SK-N-SH (cell line): ENCODE measurements around the gene TADA3. TPM values are rescaled to one million over a fixed set of nuclear protein-coding genes. Genes with fewer than 3 reads are reported as not detected.
A peak's percentile ranks its signal among the peaks of the same experiment; 100 is the strongest.

Experiments
- CTCF ChIA-PET: fragments of 300-600, 350-600 bp; formaldehyde crosslinking; extraction: SDS; loops from one replicate; lab custom pipeline; 2021; lab: Yijun Ruan, JAX
- POLR2A ChIA-PET: fragments of 350-600 bp; sonication (Branson Sonifier 250); formaldehyde crosslinking; extraction: SDS; loops from one replicate; lab custom pipeline; 2020; ENCODE audit warnings: antibody characterized with exemption, inconsistent platforms; lab: Yijun Ruan, JAX
- DNase-seq: peaks from one replicate; pipeline ENCODE4 v3.0.0; 2012
- H2AFZ ChIP-seq: fragments of 200-600 bp; sonication (generic); 2 replicates; pipeline ENCODE4 v1.8.1; 2016; ENCODE audit warnings: antibody characterized with exemption, mild to moderate bottlenecking, low read depth
- H3F3A ChIP-seq: fragments of 200-600 bp; sonication (generic); replicated peaks from 2 replicates; pipeline ENCODE3; 2016; ENCODE audit warnings: antibody characterized with exemption, mild to moderate bottlenecking; ENCODE audit not compliant: insufficient read depth
- H3K27ac ChIP-seq, 2 experiments: fragments of 200-500 bp in 1 of 2; fragments of 200-600 bp in 1 of 2; sonication (Bioruptor generic) in 1 of 2; sonication (generic), shearing (Covaris generic) in 1 of 2; 2 replicates each; pipeline versions ENCODE4 v1.5.1 to v1.6.1; 2014 to 2016; ENCODE audit warnings: low read depth in 2 of 2, inconsistent platforms in 1 of 2, low read length in 1 of 2, mild to moderate bottlenecking in 1 of 2, mixed read lengths in 1 of 2
- H3K27me3 ChIP-seq: fragments of 200-600 bp; sonication (generic), shearing (Covaris generic); 2 replicates; pipeline ENCODE4 v1.6.1; 2016; ENCODE audit warnings: mixed run types; ENCODE audit not compliant: insufficient read depth
- H3K36me3 ChIP-seq, 2 experiments: fragments of 200-500 bp in 1 of 2; fragments of 200-600 bp in 1 of 2; sonication (Bioruptor generic) in 1 of 2; sonication (generic) in 1 of 2; replicated peaks in 1 of 2; 2 replicates each; pipeline versions ENCODE3 to v1.5.1; 2014 to 2016; ENCODE audit warnings: low read length in 1 of 2, mild to moderate bottlenecking in 1 of 2; ENCODE audit not compliant: insufficient read depth in 2 of 2, control insufficient read depth in 1 of 2
- H3K4me1 ChIP-seq, 2 experiments: fragments of 200-500 bp in 1 of 2; fragments of 200-600 bp in 1 of 2; sonication (Bioruptor generic) in 1 of 2; sonication (generic), shearing (Covaris generic) in 1 of 2; 2 replicates each; pipeline versions ENCODE4 v1.5.1 to v1.6.1; 2014 to 2016; ENCODE audit warnings: low read depth in 1 of 2, low read length in 1 of 2, mixed run types in 1 of 2; ENCODE audit not compliant: insufficient read depth in 2 of 2, control insufficient read depth in 1 of 2
- H3K4me2 ChIP-seq: fragments of 200-600 bp; sonication (generic), shearing (Covaris generic); 2 replicates; pipeline ENCODE4 v1.6.1; 2017; ENCODE audit warnings: mixed run types
- H3K4me3 ChIP-seq, 2 experiments: fragments of 200-500 bp in 1 of 2; fragments of 200-600 bp in 1 of 2; sonication (Bioruptor generic) in 1 of 2; sonication (generic), shearing (Covaris generic) in 1 of 2; 2 replicates each; pipeline versions ENCODE4 v1.5.1 to v1.8.1; 2014 to 2016; ENCODE audit warnings: low read depth in 2 of 2, inconsistent platforms in 1 of 2, low read length in 1 of 2, mild to moderate bottlenecking in 1 of 2, mixed read lengths in 1 of 2, moderate library complexity in 1 of 2
- H3K79me2 ChIP-seq: fragments of 200-600 bp; sonication (generic); 2 replicates; pipeline ENCODE4 v1.8.1; 2017; ENCODE audit warnings: mild to moderate bottlenecking; ENCODE audit not compliant: insufficient read depth
- H3K9ac ChIP-seq: fragments of 200-600 bp; sonication (generic); 2 replicates; pipeline ENCODE4 v1.6.1; 2017; ENCODE audit warnings: mixed run types
- H3K9me2 ChIP-seq: fragments of 200-600 bp; sonication (generic); 2 replicates; pipeline ENCODE4 v1.6.1; 2017; ENCODE audit warnings: mixed run types
- H3K9me3 ChIP-seq: fragments of 200-600 bp; sonication (generic); 2 replicates; pipeline ENCODE4 v1.6.1; 2017; ENCODE audit warnings: mixed run types, mild to moderate bottlenecking, moderate library complexity
- H4K20me1 ChIP-seq: fragments of 200-600 bp; sonication (generic); 2 replicates; pipeline ENCODE4 v1.6.1; 2017; ENCODE audit warnings: mild to moderate bottlenecking, mixed run types; ENCODE audit not compliant: insufficient read depth
- CHD2 ChIP-seq: fragments of 150-350 bp; IDR thresholded peaks from 2 replicates; pipeline ENCODE4 v1.6.1; 2018; ENCODE audit warnings: low read length; ENCODE audit not compliant: partially characterized antibody
- ELF1 ChIP-seq: IDR thresholded peaks from 2 replicates; pipeline ENCODE4 v1.4.0; 2012
- EZH2phosphoT487 ChIP-seq: fragments of 200-600 bp; sonication (generic); IDR thresholded peaks from 2 replicates; pipeline ENCODE4 v1.6.1; 2017; ENCODE audit warnings: low read depth, mixed run types, mild to moderate bottlenecking, antibody characterized with exemption, moderate library complexity, borderline replicate concordance
- FOXJ3 ChIP-seq: sonication (generic); formaldehyde crosslinking; IDR thresholded peaks from 2 replicates; pipeline ENCODE4 v1.5.1; 2020; ENCODE audit warnings: mild to moderate bottlenecking, missing genetic modification reagents
- FOXM1 ChIP-seq: IDR thresholded peaks from 2 replicates; pipeline ENCODE4 v1.4.0; 2012; ENCODE audit warnings: low read depth, mild to moderate bottlenecking
- GABPA ChIP-seq: IDR thresholded peaks from 2 replicates; pipeline ENCODE4 v1.4.0; 2012; ENCODE audit warnings: low read depth, mild to moderate bottlenecking
- GATA2 ChIP-seq: sonication (generic); formaldehyde crosslinking; IDR thresholded peaks from 2 replicates; pipeline ENCODE4 v1.5.0; 2020; ENCODE audit warnings: mild to moderate bottlenecking, missing genetic modification reagents
- IRF3 ChIP-seq: fragments of 150-350 bp; IDR thresholded peaks from 2 replicates; pipeline ENCODE4 v1.6.1; 2016; ENCODE audit warnings: mild to moderate bottlenecking, low read depth, low read length
- JUND ChIP-seq: IDR thresholded peaks from 2 replicates; pipeline ENCODE4 v1.4.0; 2012
- MAX ChIP-seq: IDR thresholded peaks from 2 replicates; pipeline ENCODE4 v1.4.0; 2012; ENCODE audit warnings: low read depth
- MXI1 ChIP-seq: IDR thresholded peaks from 2 replicates; pipeline ENCODE4 v1.6.1; 2012; ENCODE audit warnings: mild to moderate bottlenecking, low read depth, low read length, improper control_type of control experiment
- NFIC ChIP-seq: IDR thresholded peaks from 2 replicates; pipeline ENCODE4 v1.4.0; 2012; ENCODE audit warnings: borderline replicate concordance
- NRF1 ChIP-seq: IDR thresholded peaks from 2 replicates; pipeline ENCODE4 v1.6.1; 2012; ENCODE audit warnings: low read depth, mild to moderate bottlenecking, low read length
- POLR2AphosphoS5 ChIP-seq: IDR thresholded peaks from 2 replicates; pipeline ENCODE4 v1.6.1; 2012; ENCODE audit warnings: low read depth, low read length
- RAD21 ChIP-seq: IDR thresholded peaks from 2 replicates; pipeline ENCODE4 v1.6.1; 2012; ENCODE audit warnings: mild to moderate bottlenecking, low read length
- REST ChIP-seq: IDR thresholded peaks from 2 replicates; pipeline ENCODE4 v1.6.1; 2012; ENCODE audit warnings: mild to moderate bottlenecking, low read depth, low read length, moderate library complexity
- RFX5 ChIP-seq: IDR thresholded peaks from 2 replicates; pipeline ENCODE4 v1.6.1; 2012; ENCODE audit warnings: mild to moderate bottlenecking, improper control_type of control experiment, low read length
- RXRA ChIP-seq: IDR thresholded peaks from 2 replicates; pipeline ENCODE4 v1.4.0; 2012; ENCODE audit warnings: low read depth, mild to moderate bottlenecking, borderline replicate concordance
- SIN3A ChIP-seq: IDR thresholded peaks from 2 replicates; pipeline ENCODE4 v1.6.1; 2012; ENCODE audit warnings: low read depth, mild to moderate bottlenecking, low read length, moderate library complexity, borderline replicate concordance
- SMC3 ChIP-seq: IDR thresholded peaks from 2 replicates; pipeline ENCODE4 v1.6.1; 2012; ENCODE audit warnings: low read depth, low read length, improper control_type of control experiment
- TAF1 ChIP-seq: IDR thresholded peaks from 2 replicates; pipeline ENCODE4 v1.6.1; 2012; ENCODE audit warnings: low read depth, mild to moderate bottlenecking, low read length, moderate library complexity, borderline replicate concordance
- TCF12 ChIP-seq: IDR thresholded peaks from 2 replicates; pipeline ENCODE4 v1.4.0; 2012
- TEAD4 ChIP-seq: IDR thresholded peaks from 2 replicates; pipeline ENCODE4 v1.4.0; 2012; ENCODE audit warnings: mild to moderate bottlenecking, borderline replicate concordance; ENCODE audit not compliant: insufficient read depth
- USF2 ChIP-seq: fragments of 150-350 bp; IDR thresholded peaks from 2 replicates; pipeline ENCODE4 v1.6.1; 2017; ENCODE audit warnings: antibody characterized with exemption, low read length, low read depth, borderline replicate concordance
- YY1 ChIP-seq: IDR thresholded peaks from 2 replicates; pipeline ENCODE4 v1.4.0; 2012; ENCODE audit warnings: low read depth, mild to moderate bottlenecking
- WGBS: methylation state at CpG from one replicate; pipeline ENCODE4 v1.1.6; 2017; ENCODE audit warnings: low lambda C conversion rate; 5-methylcytosine and 5-hydroxymethylcytosine counted together
- polyA plus RNA-seq, 3 experiments: library from polyadenylated mRNA; depleted of rRNA; stranded (reverse); fragments of >200 nt; gene quantifications; 2 replicates each; pipeline ENCODE4 v1.2.3, GENCODE V29; 2012
- TF ChIP-seq, protein P1 (sequence below): IDR thresholded peaks from 2 replicates; pipeline ENCODE4 v1.4.0; 2012; ENCODE audit warnings: low read depth, borderline replicate concordance
- TF ChIP-seq, protein P2 (sequence below): IDR thresholded peaks from 2 replicates; pipeline ENCODE4; 2012

Gene TADA3
- polyA plus RNA-seq, 1 of the 3 experiments (the other 2 are of a cell fraction), result 102 TPM

DNA sequence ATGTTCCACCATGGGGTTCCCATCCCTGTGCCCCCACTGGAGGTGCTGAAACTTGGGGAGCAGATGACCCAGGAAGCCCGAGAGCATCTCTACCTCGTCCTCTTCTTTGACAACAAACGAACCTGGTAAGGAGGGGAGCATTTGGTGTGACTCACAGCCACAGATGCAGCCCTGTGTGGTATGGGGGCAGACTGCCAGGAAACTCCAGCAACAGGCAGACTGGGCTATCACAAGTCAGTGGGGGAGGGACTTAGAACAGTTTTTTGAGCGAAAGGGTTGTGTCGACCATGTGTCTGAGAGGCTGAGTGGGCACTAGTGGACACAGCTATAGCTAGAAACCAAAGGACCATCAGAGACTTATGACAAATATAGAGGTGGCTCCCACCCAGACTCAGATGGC, 45.9 kb downstream of the TADA3 start:
- Histone ChIP-seq H3K4me3 (no peak overlapping the region), H3K4me1 (peaks cover 12 to 24% of the 10 kb centered on the region in 2 experiments), H2AFZ (no peak overlapping the region), H3K79me2 (peaks cover 21% of the 10 kb centered on the region), H3K9ac (no peak overlapping the region), H4K20me1 (no peaks in the 10 kb centered on the region), H3F3A (peaks cover 39% of the 10 kb centered on the region), H3K36me3 (peaks cover 43 to 66% of the 10 kb centered on the region in 2 experiments), H3K27me3 (no peaks in the 10 kb centered on the region), H3K4me2 (peak overlapping the region; percentile 30; the same call in 1 of the 2 replicates), H3K9me3 (no peaks in the 10 kb centered on the region), H3K9me2 (no peaks in the 10 kb centered on the region), H3K27ac (peak overlapping the region; percentile 40 to 55; a peak in 3 of 4 replicates)
- ChIA-PET POLR2A (no interaction called here), CTCF (no interaction called here)
- WGBS, result 38% methylated on average over 5 of the region's 5 CpGs
- DNase-seq, result no peak
- no peak for TF ChIP-seq RAD21
- TF ChIP-seq EZH2phosphoT487, result no peak
- TF ChIP-seq, protein P1, sequence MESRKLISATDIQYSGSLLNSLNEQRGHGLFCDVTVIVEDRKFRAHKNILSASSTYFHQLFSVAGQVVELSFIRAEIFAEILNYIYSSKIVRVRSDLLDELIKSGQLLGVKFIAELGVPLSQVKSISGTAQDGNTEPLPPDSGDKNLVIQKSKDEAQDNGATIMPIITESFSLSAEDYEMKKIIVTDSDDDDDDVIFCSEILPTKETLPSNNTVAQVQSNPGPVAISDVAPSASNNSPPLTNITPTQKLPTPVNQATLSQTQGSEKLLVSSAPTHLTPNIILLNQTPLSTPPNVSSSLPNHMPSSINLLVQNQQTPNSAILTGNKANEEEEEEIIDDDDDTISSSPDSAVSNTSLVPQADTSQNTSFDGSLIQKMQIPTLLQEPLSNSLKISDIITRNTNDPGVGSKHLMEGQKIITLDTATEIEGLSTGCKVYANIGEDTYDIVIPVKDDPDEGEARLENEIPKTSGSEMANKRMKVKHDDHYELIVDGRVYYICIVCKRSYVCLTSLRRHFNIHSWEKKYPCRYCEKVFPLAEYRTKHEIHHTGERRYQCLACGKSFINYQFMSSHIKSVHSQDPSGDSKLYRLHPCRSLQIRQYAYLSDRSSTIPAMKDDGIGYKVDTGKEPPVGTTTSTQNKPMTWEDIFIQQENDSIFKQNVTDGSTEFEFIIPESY, result no peak
- no peak for TF ChIP-seq YY1
- no peak for TF ChIP-seq USF2
- peak; percentile 52; the same call in 1 of the 2 replicates for TF ChIP-seq SIN3A
- TF ChIP-seq POLR2AphosphoS5, result peak; percentile 28; the same call in 1 of the 2 replicates
- no peak for TF ChIP-seq SMC3
- TF ChIP-seq JUND, result peak; percentile 78
- TF ChIP-seq GATA2, result no peak
- no peak for TF ChIP-seq RFX5
- peak; percentile 74 for TF ChIP-seq MAX
- no peak for TF ChIP-seq IRF3
- TF ChIP-seq FOXJ3 (CRISPR knock-in tag), result no peak
- TF ChIP-seq REST, result no peak
- no peak for TF ChIP-seq GABPA
- no peak for TF ChIP-seq RXRA
- no peak for TF ChIP-seq CHD2
- TF ChIP-seq FOXM1, result no peak
- no peak for TF ChIP-seq TAF1
- TF ChIP-seq MXI1, result no peak
- TF ChIP-seq TCF12, result peak; percentile 82
- TF ChIP-seq NRF1, result no peak
- TF ChIP-seq, protein P2, sequence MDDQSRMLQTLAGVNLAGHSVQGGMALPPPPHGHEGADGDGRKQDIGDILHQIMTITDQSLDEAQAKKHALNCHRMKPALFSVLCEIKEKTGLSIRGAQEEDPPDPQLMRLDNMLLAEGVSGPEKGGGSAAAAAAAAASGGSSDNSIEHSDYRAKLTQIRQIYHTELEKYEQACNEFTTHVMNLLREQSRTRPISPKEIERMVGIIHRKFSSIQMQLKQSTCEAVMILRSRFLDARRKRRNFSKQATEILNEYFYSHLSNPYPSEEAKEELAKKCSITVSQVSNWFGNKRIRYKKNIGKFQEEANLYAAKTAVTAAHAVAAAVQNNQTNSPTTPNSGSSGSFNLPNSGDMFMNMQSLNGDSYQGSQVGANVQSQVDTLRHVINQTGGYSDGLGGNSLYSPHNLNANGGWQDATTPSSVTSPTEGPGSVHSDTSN, result peak; percentile 57
- TF ChIP-seq TEAD4, result no peak
- no peak for TF ChIP-seq ELF1
- peak; percentile 88 for TF ChIP-seq NFIC
